Measurements from ENCODE around the gene LMBR1.

- TF ChIP-seq CTCF (IDR thresholded peaks at IDR 0.05) (no peak), POLR2A (IDR thresholded peaks at IDR 0.05) (no peak)
Observed at GRCh38 chr7:156702399-156702798, 190.6 kb downstream of the LMBR1 start.
